Stimulated activated CD8-positive, alpha-beta memory T cell treated with anti-CD3 and anti-CD28 coated beads, Interleukin-7, amount 100 ng/mL, for 24 hours (primary cell): Measurements from ENCODE around the gene TOE1.
"Not testable (repeated sequence)": the region's sequence is repeated elsewhere in the genome, so short reads cannot be mapped to it uniquely, and the experiment has no call there.

Source experiments
- DNase-seq: peaks from one replicate; pipeline ENCODE4 v3.0.0-alpha.2; 2020; ENCODE audit warnings: low read depth

Gene TOE1

DNA sequence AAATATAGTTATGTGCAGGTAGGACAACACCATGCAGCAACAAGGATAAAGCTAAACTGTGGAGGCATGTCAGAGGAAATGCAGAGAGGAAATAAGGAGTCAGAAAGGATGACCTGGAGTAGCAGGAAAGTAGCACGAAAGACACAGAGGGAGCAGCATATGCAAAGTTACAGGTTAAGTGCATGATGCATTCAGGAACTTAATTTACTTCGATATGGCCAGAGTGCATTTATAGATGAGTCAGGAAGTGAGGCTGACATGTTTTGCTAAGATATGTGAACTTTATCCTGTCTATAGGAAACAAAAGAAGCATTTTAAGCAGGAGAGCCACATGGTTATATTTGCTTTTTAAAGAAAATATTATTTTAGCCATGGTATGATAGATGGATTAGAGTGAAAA, 15.7 kb downstream of the TOE1 start:
- DNase-seq: no peak

DNA sequence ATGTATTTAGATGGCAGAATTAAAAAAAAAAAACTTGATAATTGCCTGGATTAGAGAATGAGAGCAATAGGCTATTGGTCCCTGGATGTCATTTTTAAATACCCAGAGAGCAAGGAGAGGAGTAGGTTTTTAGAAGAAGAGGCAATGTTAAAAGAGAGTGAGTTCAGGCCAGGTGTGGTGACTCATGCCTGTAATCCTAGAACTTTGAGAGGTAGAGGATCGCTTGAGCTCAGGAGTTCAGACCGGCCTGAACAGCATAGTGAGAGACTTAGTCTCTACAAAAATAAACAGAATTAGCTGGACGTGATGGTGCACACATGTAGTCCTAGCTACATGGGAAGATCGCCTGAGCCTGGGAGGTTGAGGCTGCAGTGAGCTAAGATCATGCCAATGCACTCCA, 16.2 kb downstream of the TOE1 start:
- DNase-seq: no peak

DNA sequence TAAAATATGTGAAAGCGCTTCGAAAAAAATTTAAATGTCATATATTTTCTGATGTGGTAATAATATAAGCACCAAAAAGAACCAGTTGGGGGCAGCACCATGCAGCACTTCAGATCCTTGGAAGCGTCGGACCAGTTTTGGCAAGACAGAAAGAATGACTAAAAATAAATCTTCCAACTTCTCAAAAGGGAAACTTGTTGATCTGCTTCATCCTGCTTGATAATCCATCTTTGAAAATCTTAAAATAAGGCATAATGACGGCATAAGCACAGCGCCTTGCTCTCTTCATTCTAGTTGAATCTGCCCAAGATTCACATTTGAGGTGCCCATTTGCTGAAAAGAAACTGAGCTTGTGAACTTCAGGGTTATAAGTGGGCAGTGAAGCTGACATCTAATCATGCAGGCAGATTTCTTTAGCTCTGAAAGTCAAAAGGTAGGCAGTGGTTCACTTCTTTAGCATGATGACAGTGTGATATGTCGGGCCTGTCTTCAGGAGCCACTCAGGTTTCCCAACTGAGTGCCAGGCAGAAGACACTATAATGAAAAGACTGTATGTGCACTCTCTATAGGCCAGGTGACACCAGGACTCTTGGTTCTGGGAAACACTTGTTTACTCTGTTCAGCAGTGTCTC, 20.0 kb downstream of the TOE1 start:
- DNase-seq: no peak

DNA sequence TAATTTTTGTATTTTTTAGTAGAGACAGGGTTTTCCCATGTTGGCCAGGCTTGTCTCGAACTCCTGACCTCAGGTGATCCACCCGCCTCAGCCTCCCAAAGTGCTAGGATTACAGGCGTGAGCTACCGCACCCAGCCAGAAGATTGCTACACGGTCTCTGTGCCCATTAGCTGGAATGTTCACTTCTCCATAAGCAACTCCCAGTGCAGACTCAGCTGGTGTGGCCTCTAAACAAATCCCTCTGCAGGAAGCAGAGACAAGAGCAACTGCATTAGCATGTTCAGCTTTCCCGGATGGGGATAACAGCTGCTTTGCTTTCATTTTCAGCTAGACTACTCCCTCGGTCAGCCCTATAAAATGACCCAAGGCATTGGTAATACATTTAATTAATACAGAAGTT, 21.0 kb downstream of the TOE1 start:
- not testable (repeated sequence) for DNase-seq

DNA sequence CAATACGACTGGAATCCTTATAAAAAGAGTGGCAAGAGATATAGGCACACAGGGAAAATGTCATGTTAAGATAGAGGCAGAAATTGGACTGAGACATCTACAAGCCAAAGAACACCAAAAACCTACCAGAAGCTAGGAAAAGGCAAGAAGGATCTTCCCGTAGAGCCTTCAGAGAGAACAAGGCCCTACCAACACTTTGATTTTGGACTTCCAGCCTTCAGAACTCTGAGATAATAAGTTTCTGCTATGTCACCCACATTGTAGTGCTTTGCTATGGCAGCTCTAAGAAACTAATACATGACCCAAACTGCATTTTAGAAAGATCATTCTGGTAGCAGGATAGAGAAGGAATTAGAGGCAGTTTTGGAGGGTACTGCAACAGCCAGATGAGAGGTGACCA, 24.3 kb downstream of the TOE1 start:
- DNase-seq: no peak

DNA sequence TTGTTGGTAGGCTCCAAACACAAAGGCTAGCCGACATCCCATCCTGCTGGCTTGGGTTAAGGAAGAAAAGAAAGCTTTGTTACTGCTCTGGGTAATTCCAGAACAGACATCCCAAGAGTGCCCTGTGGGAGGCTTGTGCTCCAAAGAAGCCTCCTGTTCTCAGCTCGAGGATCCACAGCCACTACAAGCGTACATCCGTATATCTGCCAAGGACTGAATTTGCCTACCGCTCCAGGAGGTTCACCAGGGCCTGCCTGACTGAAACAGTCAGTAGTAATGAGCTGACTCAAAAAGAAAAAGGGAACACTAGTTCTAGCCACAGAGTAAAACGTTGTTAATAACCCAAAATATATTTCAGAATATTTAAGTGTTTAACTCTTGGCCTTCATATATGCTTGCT, 25.1 kb downstream of the TOE1 start:
- DNase-seq: no peak

DNA sequence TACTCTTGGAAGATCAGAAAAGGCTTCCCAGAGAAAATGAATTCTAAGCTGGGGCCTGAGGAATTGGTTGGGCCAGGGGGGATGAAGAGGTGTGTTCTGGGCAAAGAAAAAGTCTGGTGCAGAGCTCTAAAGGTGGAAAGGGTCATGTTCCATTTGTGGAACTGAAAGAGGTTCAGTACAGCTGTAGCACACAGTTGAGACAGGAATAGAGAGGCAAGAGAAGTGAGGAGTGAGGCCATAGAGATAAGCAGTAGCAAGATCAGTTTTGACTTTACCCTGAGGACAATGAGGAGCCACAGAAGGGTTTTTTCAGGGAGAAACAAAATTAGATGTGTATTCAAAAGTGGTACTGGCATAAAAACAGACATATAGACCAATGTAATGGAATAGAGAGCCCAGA, 30.6 kb downstream of the TOE1 start:
- no peak for DNase-seq

DNA sequence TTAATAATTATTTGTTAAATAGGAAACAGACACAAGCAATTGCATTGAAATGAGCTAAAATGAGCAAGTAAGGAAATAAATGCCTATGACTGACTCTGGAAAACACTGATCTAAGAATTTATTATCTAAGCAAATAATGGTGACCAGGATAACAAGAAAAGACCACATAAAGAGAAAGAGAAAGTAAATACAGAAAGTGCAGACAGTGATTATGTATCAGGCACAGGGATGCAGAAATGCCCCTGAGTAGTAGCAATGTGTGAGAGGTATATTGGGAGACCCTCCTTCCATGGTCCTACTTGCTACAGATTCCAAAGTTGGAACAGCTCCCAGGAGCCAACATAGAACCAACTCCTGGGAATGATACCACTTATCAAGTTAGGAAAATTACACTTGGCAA, 33.6 kb downstream of the TOE1 start:
- DNase-seq: no peak

DNA sequence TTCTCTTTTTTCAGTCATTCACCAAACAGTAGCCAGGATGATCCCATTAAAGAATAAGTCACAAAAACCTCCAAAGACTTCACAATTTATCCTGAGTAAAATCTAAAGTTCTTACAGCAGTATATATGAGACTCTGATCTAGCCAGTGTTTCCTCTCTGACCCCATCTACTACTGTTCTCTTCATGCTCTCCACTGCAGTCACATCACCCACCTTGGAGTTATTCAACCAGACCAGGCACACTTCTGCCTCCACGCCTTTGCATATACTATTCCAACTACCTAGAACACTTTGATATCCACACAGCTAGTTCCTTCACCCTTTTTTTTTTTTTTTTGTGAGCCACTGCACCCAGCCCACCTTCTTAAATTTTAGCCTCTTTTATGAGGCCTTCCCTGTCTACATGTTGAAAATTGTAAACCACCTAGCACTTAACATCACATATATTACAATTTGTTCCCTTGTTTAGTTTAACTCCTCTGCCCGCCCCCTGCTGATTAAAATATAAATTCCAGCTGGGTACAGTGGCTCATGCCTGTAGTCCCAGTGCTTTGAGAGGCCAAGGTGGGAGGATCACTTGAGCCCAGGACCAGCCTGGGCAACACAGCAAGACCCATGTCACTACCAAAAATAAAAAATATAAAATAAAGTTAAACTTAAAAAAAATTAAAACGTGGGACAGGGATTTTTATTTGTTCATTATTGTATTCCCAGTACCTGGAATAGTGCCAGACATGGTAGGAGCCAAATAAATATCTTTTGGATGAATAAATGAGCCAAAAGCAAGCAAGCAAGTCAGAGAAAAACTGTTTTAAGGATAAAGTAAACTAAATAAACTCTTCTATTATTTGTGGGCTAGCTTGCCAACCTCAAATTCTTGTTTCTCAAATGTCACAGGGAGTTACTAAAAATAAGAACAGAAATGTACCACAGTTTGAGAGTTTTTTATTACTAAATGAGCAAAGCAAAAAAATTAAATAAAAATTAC, 35.4 kb downstream of the TOE1 start:
- no peak for DNase-seq

DNA sequence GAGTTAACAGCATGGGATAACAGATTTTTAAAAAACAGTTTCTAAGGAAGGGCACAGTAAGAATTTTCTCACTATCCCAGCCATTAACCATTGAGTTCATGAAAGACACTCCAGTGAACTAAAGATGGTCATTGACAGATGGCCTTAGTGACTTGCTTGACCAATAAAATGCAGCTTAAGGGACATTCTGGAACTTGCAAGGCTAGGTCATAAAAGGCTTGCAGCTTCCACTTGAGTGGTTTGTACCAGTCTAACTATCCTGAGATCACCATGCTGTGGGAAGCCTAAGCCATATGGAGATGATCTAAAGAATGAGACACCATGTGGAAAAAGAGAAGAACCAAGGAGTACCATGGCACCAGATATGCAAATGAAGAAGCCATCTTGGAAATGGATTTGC, 38.2 kb downstream of the TOE1 start:
- no peak for DNase-seq

DNA sequence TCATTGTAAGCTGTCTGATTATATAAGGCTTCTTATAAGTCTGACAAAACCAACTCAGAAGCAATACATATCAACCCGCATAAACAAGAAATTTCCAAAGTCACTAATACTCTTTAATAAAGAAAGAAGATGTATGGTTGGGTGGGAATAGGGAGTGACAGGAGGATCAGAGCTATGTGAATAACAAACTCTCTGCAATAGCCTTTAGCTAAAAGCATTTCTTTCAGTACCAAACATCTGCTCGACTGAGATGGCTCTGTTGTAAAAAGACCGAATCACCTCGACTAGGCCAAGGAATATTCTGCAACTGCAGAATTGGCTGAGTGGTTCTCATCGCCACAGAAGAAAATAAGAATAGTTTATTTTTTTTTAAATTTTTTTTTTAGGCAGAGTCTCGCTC, 39.6 kb downstream of the TOE1 start:
- DNase-seq: no peak

DNA sequence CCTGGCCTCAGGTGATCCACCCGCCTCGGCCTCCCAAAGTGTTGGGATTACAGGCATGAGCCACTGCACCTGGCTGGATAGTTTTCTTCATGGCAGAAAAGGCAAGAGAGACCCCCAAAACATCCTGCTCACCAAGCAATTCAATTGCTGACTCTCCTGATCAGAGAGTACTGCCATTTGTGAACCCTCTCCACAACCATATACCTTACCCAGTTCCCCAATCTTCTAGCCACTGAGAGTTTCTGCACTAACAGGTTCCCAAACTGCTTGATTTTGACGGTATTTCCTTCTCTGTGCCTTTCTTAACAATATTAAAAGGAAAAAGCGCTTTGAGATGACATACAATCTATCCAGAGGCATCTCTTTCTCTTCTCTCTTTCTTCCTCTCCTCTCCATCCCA, 40.2 kb downstream of the TOE1 start:
- DNase-seq: no peak

DNA sequence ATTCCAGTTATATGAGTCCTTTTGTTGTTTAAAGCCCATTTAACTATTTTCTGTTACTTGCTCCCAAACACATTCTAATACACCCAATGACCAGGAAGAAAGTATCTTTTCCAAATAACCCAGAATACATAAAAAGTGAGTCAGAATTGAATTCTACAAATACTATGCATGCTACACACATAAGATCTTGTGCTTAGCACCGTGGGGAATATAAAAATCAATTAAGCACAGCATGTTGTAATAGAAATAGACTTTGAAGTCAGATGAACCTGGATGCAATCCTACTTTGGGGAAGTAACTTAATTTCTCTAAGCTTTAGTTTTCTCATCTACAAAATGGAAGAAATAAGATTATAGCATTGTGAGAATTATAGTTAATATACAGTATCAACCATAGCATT, 40.8 kb downstream of the TOE1 start:
- DNase-seq: no peak

DNA sequence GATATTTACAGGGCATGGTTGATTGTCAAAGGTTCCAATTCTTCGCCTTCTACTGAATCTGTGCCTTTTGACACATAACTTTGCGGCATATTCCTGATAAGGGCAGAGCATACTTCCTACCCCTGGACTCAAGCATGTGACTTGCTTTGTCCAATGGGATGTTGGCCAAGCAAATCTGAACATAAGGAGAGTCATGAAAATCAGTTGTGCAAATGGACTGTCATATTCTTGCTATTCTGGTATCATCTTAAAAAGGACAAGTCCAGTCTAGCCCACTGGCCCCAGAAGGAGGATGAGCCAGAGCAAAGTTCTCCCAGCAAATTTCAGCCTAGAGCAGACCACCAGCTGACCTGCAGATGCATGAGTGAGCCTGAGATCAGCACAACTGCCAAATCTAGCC, 41.3 kb downstream of the TOE1 start:
- no peak for DNase-seq

DNA sequence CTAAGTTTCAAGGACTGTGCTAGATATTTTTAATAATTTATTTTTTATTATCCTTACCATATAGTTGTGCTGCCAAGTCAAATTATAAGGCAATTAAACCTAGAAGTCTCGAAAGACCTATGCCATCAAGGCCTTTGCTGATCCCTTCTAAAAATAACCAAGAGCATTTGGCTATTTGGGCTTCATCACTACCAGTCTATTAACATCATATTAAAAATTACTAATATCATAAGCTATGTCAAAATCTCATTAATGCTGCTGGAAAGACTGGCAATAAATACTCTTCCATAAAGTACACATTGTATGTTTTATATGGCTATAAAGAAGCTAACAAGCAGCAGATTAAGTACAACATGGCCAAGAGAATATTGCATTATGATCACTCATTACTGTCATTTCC, 43.2 kb downstream of the TOE1 start:
- no peak for DNase-seq

DNA sequence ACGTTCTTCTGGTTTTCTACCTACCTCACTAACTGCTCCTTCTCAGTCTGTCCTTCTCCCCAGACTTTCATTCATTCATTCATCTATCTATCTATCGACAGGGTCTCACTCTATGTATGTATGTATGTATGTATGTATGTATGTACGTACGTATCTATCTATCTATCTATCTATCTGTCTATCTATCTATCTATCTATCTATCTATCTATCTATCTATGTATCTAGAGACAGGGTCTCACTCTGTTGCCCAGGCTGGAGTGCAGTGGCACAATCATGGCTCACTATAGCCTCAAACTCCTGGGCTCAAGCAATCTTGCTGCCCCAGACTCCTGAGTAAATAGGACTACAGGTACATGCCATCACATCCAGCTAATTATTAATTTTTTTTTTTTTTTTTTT, 44.2 kb downstream of the TOE1 start:
- not testable (repeated sequence) for DNase-seq

DNA sequence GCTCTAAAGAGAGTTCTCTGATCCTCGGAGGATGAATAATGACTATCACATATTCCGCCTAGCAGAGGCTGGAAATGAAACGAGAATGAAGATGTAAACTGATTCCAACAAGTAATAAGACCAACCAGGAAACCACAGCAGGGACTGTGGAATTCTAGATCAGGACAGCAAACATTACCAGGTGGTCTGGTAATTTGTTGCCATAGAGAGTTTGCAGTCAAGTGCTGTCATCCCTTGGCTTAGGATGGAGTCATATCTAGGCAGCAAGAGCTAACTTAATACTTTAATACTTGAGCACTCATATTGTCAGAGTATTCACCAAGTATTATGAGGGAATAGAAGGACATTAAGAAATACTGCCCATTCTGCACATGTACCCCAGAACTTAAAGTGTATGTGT, 45.3 kb downstream of the TOE1 start:
- no peak for DNase-seq

DNA sequence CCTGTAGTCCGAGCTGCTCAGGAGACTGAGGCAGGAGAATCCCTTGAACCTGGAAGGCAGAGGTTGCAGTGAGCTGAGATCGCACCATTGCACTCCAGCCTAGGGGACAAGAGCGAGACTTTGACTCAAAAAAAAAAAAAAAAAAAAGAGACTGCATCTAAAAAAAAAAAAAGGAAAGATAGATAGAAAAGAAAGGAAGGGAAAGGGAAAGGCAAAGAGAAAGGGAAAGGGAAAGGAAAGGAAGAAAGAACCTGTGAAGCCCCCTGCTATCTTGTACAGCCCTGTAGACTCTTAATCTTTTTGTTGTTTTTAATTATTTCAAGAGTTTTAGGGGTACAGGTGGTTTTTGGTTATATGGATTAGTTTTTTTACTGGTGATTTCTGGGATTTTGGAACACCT, 46.2 kb downstream of the TOE1 start:
- DNase-seq: no peak
